K562 (cell line): ENCODE results near the gene HMCN2. TPM values are rescaled to one million over a fixed set of nuclear protein-coding genes. Genes with fewer than 3 reads are reported as not detected.

Experiments
- ATAC-seq: fragments of 200-7000 bp; cut with Tn5 transposase; 3 replicates; pipeline ENCODE4 v1.9.1; 2020; ENCODE audit warnings: moderate library complexity
- BruUV-seq: library from RNA; stranded (reverse); fragments of 400-500 nt; replicated peaks from 2 replicates; lab custom pipeline; 2021; lab: Mats Ljungman, UMichigan
- CTCF ChIA-PET: fragments of 300-600 bp; formaldehyde crosslinking; extraction: SDS; loops from one replicate; lab custom pipeline; 2021; ENCODE audit warnings: low intra/inter-chr PET ratio; lab: Yijun Ruan, JAX
- POLR2A ChIA-PET: fragments of 300-600, 350-650 bp; sonication (Branson Sonifier 250); formaldehyde crosslinking; extraction: SDS; loops from one replicate; lab custom pipeline; 2021; ENCODE audit warnings: antibody characterized with exemption, inconsistent platforms; lab: Yijun Ruan, JAX
- DNase-seq, 4 experiments: peaks; one replicate each; pipeline versions ENCODE4 v3.0.0 to v3.0.0-alpha.2; 2011 to 2018; ENCODE audit warnings: low spot score in 3 of 4, mixed read lengths in 3 of 4; ENCODE audit errors: extremely low read depth in 1 of 4
- FAIRE-seq: peaks from 2 replicates; lab custom pipeline; 2011; peaks lifted over from hg19 to GRCh38; lab: Jason Lieb, UNC
- H2AFZ ChIP-seq: 2 replicates; pipeline ENCODE4 v1.6.0; 2011; ENCODE audit warnings: low read depth, low read length, control low read depth, inconsistent platforms
- H3K27ac ChIP-seq: fragments of 200-600 bp; 3 replicates; pipeline ENCODE4 v1.8.0; 2011; ENCODE audit warnings: low read depth, mild to moderate bottlenecking, control low read depth, inconsistent platforms, low read length, moderate library complexity, mixed read lengths; ENCODE audit errors: extremely low read depth
- H3K27me3 ChIP-seq, 2 experiments: fragments of 300-600 bp in 1 of 2; 2 replicates in 1 of 2; 3 replicates in 1 of 2; pipeline versions ENCODE4 v1.6.0 to v1.8.0; 2011; ENCODE audit warnings: inconsistent platforms in 2 of 2, low read length in 2 of 2, mild to moderate bottlenecking in 1 of 2, mixed read lengths in 1 of 2, moderate library complexity in 1 of 2; ENCODE audit not compliant: control insufficient read depth in 2 of 2, insufficient read depth in 2 of 2
- H3K36me3 ChIP-seq: fragments of 300-600 bp; 3 replicates; pipeline ENCODE4 v1.8.0; 2011; ENCODE audit warnings: mild to moderate bottlenecking, low read length, inconsistent platforms; ENCODE audit not compliant: control insufficient read depth, insufficient read depth
- H3K4me1 ChIP-seq, 2 experiments: fragments of 200-600 bp in 1 of 2; replicated peaks in 1 of 2; 2 replicates in 1 of 2; 3 replicates in 1 of 2; pipeline versions ENCODE4 v1.5.1 to v1.8.0; 2011; ENCODE audit warnings: inconsistent platforms in 2 of 2, low read length in 2 of 2, mild to moderate bottlenecking in 1 of 2, mixed read lengths in 1 of 2, moderate library complexity in 1 of 2; ENCODE audit not compliant: control insufficient read depth in 2 of 2, insufficient read depth in 2 of 2
- H3K4me2 ChIP-seq: 2 replicates; pipeline ENCODE4 v1.6.1; 2011; ENCODE audit warnings: low read length, control low read depth, inconsistent platforms, mixed read lengths; ENCODE audit not compliant: insufficient read depth
- H3K4me3 ChIP-seq: fragments of 200-600 bp; sonication (generic), shearing (Covaris generic); 2 replicates; pipeline ENCODE4 v1.5.1; 2016; ENCODE audit warnings: control low read depth, inconsistent platforms
- H3K79me2 ChIP-seq: fragments of 200-600 bp; 3 replicates; pipeline ENCODE4 v1.8.0; 2011; ENCODE audit warnings: low read length, inconsistent platforms; ENCODE audit not compliant: control insufficient read depth, insufficient read depth
- H3K9ac ChIP-seq, 2 experiments: 2 replicates each; pipeline versions ENCODE4 v1.6.0 to v1.6.1; 2011; ENCODE audit warnings: low read depth in 2 of 2, low read length in 2 of 2, control low read depth in 1 of 2, inconsistent platforms in 1 of 2, mild to moderate bottlenecking in 1 of 2, mixed read lengths in 1 of 2; ENCODE audit not compliant: insufficient read depth in 1 of 2
- H3K9me1 ChIP-seq: one replicate; pipeline ENCODE4 v1.6.0; 2011; ENCODE audit warnings: inconsistent platforms, mild to moderate bottlenecking, low read length, moderate library complexity; ENCODE audit not compliant: control insufficient read depth, insufficient read depth
- H3K9me3 ChIP-seq: replicated peaks from 2 replicates; pipeline ENCODE4 v1.5.1; 2011; ENCODE audit warnings: low read depth, low read length, inconsistent platforms; ENCODE audit not compliant: control insufficient read depth, insufficient read depth
- H4K20me1 ChIP-seq: replicated peaks from 2 replicates; pipeline ENCODE4 v1.6.1; 2011; ENCODE audit warnings: low read length, inconsistent platforms, mixed read lengths; ENCODE audit not compliant: control insufficient read depth, insufficient read depth
- AFF1 ChIP-seq, 2 experiments: fragments of 450-650 bp; IDR thresholded peaks; 2 replicates each; pipeline ENCODE4 v1.6.1; 2018; ENCODE audit warnings: mild to moderate bottlenecking in 2 of 2, low read depth in 1 of 2; ENCODE audit not compliant: partially characterized antibody in 2 of 2
- BRF1 ChIP-seq: IDR thresholded peaks from 3 replicates; pipeline ENCODE4 v1.6.1; 2011; ENCODE audit warnings: borderline replicate concordance, mild to moderate bottlenecking; ENCODE audit not compliant: insufficient read length; ENCODE audit errors: extremely low read depth
- MAZ ChIP-seq, 2 experiments: fragments of 450-650 bp in 1 of 2; sonication (generic) in 1 of 2; formaldehyde crosslinking; IDR thresholded peaks in 1 of 2; conservative IDR thresholded peaks in 1 of 2; 2 replicates each; pipeline versions ENCODE4 v1.4.0 to v1.5.0; 2020; ENCODE audit warnings: mild to moderate bottlenecking in 1 of 2, missing genetic modification reagents in 1 of 2
- SAP30 ChIP-seq: fragments of 200-600 bp; sonication (generic); IDR thresholded peaks from 2 replicates; pipeline ENCODE4 v1.6.1; 2012; ENCODE audit warnings: borderline replicate concordance, low read depth, mild to moderate bottlenecking, moderate library complexity, low read length, control low read depth, inconsistent platforms; ENCODE audit not compliant: insufficient read depth, poor library complexity, severe bottlenecking
- ZNF174 ChIP-seq: fragments of 250-450 bp; sonication (Bioruptor Pico); IDR thresholded peaks from 2 replicates; pipeline ENCODE4 v1.4.0; 2020; ENCODE audit warnings: mild to moderate bottlenecking
- ZNF316 ChIP-seq: fragments of 450-650 bp; IDR thresholded peaks from 2 replicates; pipeline ENCODE4 v1.6.1; 2016
- WGBS: fragments of 100-300 bp; shearing (Covaris generic); methylation state at CpG from one replicate; pipeline ENCODE4 v1.1.6; 2016; ENCODE audit warnings: low coverage, mixed read lengths; ENCODE audit not compliant: insufficient coverage; ENCODE audit errors: missing lambda C conversion rate; 5-methylcytosine and 5-hydroxymethylcytosine counted together
- in situ Hi-C: fragments of 300-500 bp; cut with MboI; formaldehyde crosslinking; loops from 4 replicates; pipeline ENCODE4 v1.15.0; 2018; ENCODE audit warnings: inconsistent platforms, mixed read lengths
- intact Hi-C: fragments of 100-400 bp; cut with micrococcal nuclease; formaldehyde crosslinking; loops from 2 replicates; pipeline ENCODE4 v1.14.2; 2022
- polyA plus RNA-seq, 8 experiments: library from polyadenylated mRNA; depleted of rRNA in 4 of 8; stranded (reverse) in 5 of 8; unstranded in 3 of 8; fragments of >200 nt; fragmentation: Nextera tagmentation in 2 of 8; fragmentation: Illumina TruSeq in 1 of 8; extraction: Ambion mirVana in 2 of 8; extraction: Trizol in 1 of 8; gene quantifications; 2 replicates each; pipeline versions ENCODE4 v1.2.1 to v1.2.3, GENCODE V29; 2011 to 2014; ENCODE audit warnings: inconsistent platforms in 1 of 8, missing spikeins in 1 of 8
- total RNA-seq, 7 experiments: library from RNA; depleted of rRNA in 6 of 7; stranded (reverse); fragments of >200 nt in 6 of 7; fragmentation: Illumina TruSeq in 2 of 7; extraction: Trizol in 2 of 7; gene quantifications; 2 replicates each; pipeline versions ENCODE4 v1.2.1 to v1.2.3, GENCODE V29; 2011 to 2021; ENCODE audit warnings: low replicate concordance in 1 of 7

The HMCN2 gene
- total and polyA plus RNA-seq, 9 of the 15 experiments (the other 6 are each of a cell fraction or from before 2014, with no cell fraction given) = 0.01 TPM; not detected in 8

DNA sequence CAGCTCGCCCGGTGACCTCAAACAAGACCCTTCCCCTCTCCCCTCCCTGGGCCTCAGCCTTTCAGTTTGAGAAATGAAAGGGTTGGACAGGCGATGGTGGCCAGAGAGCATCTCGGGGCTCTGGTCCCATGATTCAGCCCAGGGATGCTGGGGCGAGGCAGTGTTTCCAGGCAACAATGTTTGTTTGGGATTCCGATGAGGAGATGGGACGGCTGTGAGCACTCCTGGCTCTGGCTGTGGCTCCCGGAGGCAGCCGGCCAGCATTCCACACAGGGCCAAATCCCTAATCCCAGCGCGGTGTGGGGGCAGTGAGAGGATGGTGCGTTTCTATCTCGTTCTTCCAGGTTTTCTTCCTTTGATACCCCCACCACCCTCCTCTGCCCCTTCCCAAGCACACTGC is 66.0 kb downstream of the HMCN2 start:
- no peak overlapping the region for H3K4me2 ChIP-seq
- H3K27me3 ChIP-seq = peaks cover 37 to 76% of the 10 kb centered on the region in 2 experiments
- no peak overlapping the region for H3K27ac ChIP-seq
- peaks cover 2% of the 10 kb centered on the region for H3K9me1 ChIP-seq
- no TSS peak for BruUV-seq
- ATAC-seq (no peak), FAIRE-seq (no peak), DNase-seq (no peak)
- CTCF ChIA-PET = no interaction called here
- intact Hi-C loops = no loop called here
- in situ Hi-C loops = loop anchor here (25.0 kb wide), 1 partner anchor 669 kb away; the partner anchor contains the start of gene PRRX2
- no peaks in the 10 kb centered on the region for H3K9me3 ChIP-seq
- no peaks in the 10 kb centered on the region for H3K36me3 ChIP-seq
- no peak for TF ChIP-seq ZNF316
- no peak for TF ChIP-seq MAZ (CRISPR knock-in tag; conservative IDR thresholded peaks at IDR 0.05 in 1 of 2, IDR thresholded peaks at IDR 0.05 in 1 of 2)
- no peak for TF ChIP-seq BRF1
- no peak for TF ChIP-seq AFF1 (IDR thresholded peaks at IDR 0.05; ENCODE audit: low read depth in 1 of 2, partially characterized antibody in 2 of 2)
- no peak for TF ChIP-seq SAP30
- TF ChIP-seq ZNF174 (CRISPR knock-in tag) = no peak
- no peak overlapping the region for H3K9ac ChIP-seq
- POLR2A ChIA-PET = interaction anchor here (1.0 kb wide), 1 partner anchor 8 kb away, joined by 5 read pairs; no protein-coding TSS in a partner anchor
- peaks cover 0 to 18% of the 10 kb centered on the region in 2 experiments; a peak in 2 of 5 replicates for H3K4me1 ChIP-seq
- WGBS = 10% methylated on average over 7 of the region's 13 CpGs
- peaks cover 17% of the 10 kb centered on the region for H4K20me1 ChIP-seq
- H3K79me2 ChIP-seq = no peaks in the 10 kb centered on the region
- H2AFZ ChIP-seq = no peak overlapping the region
- H3K4me3 ChIP-seq = no peak overlapping the region
